Measurements from ENCODE around the gene VPS51.

The VPS51 gene

GRCh38 chr11:65077451-65077850, 18.6 kb upstream of the VPS51 start:
- no peak for DNase-seq

GRCh38 chr11:65078151-65078550, 17.9 kb upstream of the VPS51 start:
- no peak for DNase-seq

GRCh38 chr11:65078786-65079342, 17.1 kb upstream of the VPS51 start:
- DNase-seq, result no peak

- DNase-seq, result no peak
Observed at GRCh38 chr11:65083134-65083833, 12.7 kb upstream of the VPS51 start.

- peak; percentile 95 for DNase-seq
Observed at GRCh38 chr11:65083834-65084597, 12.0 kb upstream of the VPS51 start, which contains the start of the genes CDCA5 and ZFPL1. Gene CDCA5 (minus strand): TSS chr11:65084040. CDS start chr11:65083978, 62 bp downstream. Gene ZFPL1 (plus strand): TSS chr11:65084222. CDS start chr11:65084699, 477 bp downstream.

GRCh38 chr11:65084598-65085375, 11.2 kb upstream of the VPS51 start:
- no peak for DNase-seq

- no peak for DNase-seq
Observed at GRCh38 chr11:65085446-65085845, 10.6 kb upstream of the VPS51 start.

GRCh38 chr11:65086809-65087208, 9.2 kb upstream of the VPS51 start:
- no peak for DNase-seq

- no peak for DNase-seq
Observed at GRCh38 chr11:65087216-65087615, 8.8 kb upstream of the VPS51 start.

- DNase-seq, result no peak
Observed at GRCh38 chr11:65087827-65088226, 8.2 kb upstream of the VPS51 start.

GRCh38 chr11:65089621-65090020, 6.4 kb upstream of the VPS51 start:
- no peak for DNase-seq

GRCh38 chr11:65090628-65091027, 5.4 kb upstream of the VPS51 start:
- no peak for DNase-seq

GRCh38 chr11:65095427-65095826, 587 bp upstream of the VPS51 start:
- DNase-seq, result no peak

- DNase-seq, result no peak
Observed at GRCh38 chr11:65096926-65097325, 912 bp downstream of the VPS51 start.

- no peak for DNase-seq
Observed at GRCh38 chr11:65100674-65101350, 4.8 kb downstream of the VPS51 start.

- DNase-seq, result no peak
Observed at GRCh38 chr11:65102142-65103095, 6.4 kb downstream of the VPS51 start.

- DNase-seq, result no peak
Observed at GRCh38 chr11:65103476-65103875, 7.5 kb downstream of the VPS51 start.

GRCh38 chr11:65104628-65105027, 8.6 kb downstream of the VPS51 start:
- DNase-seq, result no peak

- DNase-seq, result no peak
Observed at GRCh38 chr11:65107078-65107477, 11.1 kb downstream of the VPS51 start.

- DNase-seq, result no peak
Observed at GRCh38 chr11:65107751-65108468, 11.9 kb downstream of the VPS51 start.

Measured in NCI-H2107 (cell line).